LNCaP clone FGC (cell line): Measurements from ENCODE around the gene PTPRG.
A peak's percentile ranks its signal among the peaks of the same experiment; 100 is the strongest.

Experiments used
- DNase-seq: peaks from one replicate; pipeline ENCODE4 v3.0.0-alpha.2; 2011; ENCODE audit warnings: low read depth
- H3K4me3 ChIP-seq: 2 replicates; pipeline ENCODE4 v1.5.1; 2011; ENCODE audit warnings: mild to moderate bottlenecking, low read depth, low read length, control low read depth
- CTCF ChIP-seq: IDR thresholded peaks from 2 replicates; pipeline ENCODE4 v1.5.1; 2012; ENCODE audit warnings: mild to moderate bottlenecking; ENCODE audit not compliant: control insufficient read depth, insufficient read depth; ENCODE audit errors: extremely low read depth

PTPRG gene

GRCh38 chr3:62159056-62159708, 597.8 kb downstream of the PTPRG start:
- no peak for DNase-seq
- no peak overlapping the region for H3K4me3 ChIP-seq
- TF ChIP-seq CTCF: no peak

DNA sequence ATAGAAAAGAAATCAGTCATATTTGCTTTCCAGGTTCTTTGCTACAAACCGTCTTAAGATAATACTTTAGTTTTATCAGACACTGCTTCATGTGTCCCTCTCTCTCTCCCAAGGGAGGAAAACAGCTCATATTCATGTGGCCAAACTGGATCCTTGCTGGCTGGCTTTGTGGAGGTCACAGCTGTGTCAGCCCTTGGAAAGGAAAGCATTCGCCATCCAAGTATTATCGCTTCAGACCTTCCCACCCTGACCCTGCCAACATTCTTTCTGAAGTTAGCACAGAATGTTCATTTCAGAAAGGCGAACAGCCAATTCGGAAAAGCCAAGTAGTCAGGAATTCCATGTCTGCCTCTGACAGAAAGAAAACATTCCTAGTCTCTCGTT, 598.3 kb downstream of the PTPRG start:
- no peak for TF ChIP-seq CTCF
- H3K4me3 ChIP-seq: no peak overlapping the region
- DNase-seq: peak; percentile 56

- no peak for TF ChIP-seq CTCF
- H3K4me3 ChIP-seq: no peak overlapping the region
- DNase-seq: no peak
Observed at GRCh38 chr3:62161371-62161770, 600.0 kb downstream of the PTPRG start.

GRCh38 chr3:62164196-62164595, 602.8 kb downstream of the PTPRG start:
- no peak overlapping the region for H3K4me3 ChIP-seq
- no peak for DNase-seq
- no peak for TF ChIP-seq CTCF

DNA sequence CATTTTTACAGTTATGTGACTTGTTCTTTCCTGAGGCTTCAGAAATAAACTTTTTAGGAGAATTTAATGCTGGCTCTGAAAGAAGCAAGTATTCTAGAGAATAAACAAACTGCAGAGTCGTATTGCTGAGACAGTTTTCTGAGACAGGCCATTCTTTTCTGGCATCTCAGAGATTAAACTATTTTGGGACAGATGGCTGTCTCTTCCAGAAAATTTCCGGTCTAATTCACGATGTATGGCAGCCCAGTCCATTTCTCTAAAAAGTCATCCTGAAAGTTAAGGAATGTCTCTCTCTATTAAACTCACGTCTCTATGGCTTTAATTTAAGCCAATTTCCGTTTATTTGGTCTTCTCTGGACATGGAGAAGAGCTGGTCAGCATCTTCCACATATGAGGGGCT, 603.4 kb downstream of the PTPRG start:
- no peak for TF ChIP-seq CTCF
- no peak overlapping the region for H3K4me3 ChIP-seq
- DNase-seq: no peak

DNA sequence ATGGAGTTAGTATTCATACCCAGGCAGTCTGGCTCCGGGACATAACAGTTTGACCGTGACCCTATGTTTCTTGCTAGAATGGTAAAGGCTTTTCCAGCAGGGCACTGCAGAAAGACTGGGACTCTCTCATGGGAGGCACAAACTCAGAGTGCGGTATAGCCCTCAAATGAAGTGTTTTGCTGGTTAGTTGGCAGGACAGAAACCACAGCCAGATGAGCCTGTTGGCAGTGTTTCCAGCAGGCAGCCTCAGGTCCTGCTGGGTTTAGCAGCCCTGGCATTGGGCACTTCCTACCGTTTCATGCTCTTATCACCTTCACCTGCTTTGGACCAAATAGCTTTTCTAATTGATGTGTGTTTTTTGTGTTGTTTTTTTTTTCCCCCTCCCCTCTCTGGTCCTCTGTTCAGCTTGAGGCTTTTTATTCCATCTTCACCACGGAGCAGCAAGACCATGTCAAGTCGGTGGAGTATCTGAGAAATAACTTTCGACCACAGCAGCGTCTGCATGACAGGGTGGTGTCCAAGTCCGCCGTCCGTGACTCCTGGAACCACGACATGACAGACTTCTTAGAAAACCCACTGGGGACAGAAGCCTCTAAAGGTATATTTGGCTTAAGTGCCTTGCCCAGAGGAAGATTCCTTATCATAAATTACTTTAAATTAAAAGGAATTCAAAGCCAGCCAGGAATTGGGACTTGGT, 606.3 kb downstream of the PTPRG start:
- H3K4me3 ChIP-seq: no peak overlapping the region
- TF ChIP-seq CTCF: no peak
- no peak for DNase-seq

DNA sequence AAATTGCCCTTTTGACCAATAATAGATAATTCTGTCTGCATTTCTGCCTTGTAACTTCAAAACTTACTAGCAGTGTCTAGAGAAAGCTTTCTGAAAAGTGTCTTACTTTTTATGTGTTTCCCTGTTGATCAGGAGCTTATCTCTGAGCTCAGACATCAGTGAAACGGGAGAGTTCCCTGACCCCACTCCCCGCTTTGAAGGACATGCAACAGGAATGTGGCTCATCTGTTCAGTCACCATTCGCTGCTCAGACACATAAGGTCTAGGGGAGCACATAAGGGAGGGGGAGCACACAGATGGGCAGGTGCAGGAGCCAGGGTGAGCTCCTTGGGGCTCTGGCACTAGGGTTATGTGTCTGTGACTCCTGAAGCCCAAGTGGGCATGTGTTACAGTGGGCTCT, 607.0 kb downstream of the PTPRG start:
- TF ChIP-seq CTCF: no peak
- no peak for DNase-seq
- H3K4me3 ChIP-seq: no peak overlapping the region
